ENCODE results near the gene AMZ1. TPM values are rescaled to one million over a fixed set of nuclear protein-coding genes. Genes with fewer than 3 reads are reported as not detected.

AMZ1 gene
- total and polyA plus RNA-seq, 9 donors: 0.15 to 2.6 (median 0.65) TPM; not detected in 1

DNA sequence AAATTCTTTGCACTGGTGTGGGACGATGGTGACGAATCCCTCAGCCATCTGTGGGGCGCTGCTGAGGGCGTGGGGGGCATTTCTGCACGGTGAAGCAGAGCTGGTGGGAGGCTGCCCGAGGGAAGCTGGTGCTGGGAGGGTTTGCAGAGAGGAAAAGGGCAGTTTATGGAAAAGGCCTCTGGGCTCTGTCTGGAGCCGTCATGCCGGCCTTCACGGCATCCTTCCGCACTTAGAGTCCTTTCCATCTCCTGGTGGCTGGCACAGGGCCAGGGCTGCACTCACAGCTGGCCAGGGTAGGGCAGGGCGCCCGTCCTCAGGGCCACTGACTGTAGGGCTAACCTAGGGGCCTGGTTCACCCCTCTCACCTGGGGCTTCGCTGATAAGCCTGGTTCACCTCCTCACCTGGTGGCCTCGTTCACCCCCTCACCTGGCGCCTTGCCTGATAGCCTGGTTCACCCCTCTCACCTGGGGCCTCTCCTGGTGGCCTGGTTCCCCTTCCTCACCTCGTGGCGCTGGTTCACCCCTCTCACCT is 598 bp upstream of the AMZ1 start:
- Histone ChIP-seq H3K4me3 (no peak overlapping the region), H3K9me3 (no peaks in the 10 kb centered on the region), H3K4me1 (ENCODE audit: insufficient read depth) (peaks cover 9% of the 10 kb centered on the region), H3K36me3 (no peaks in the 10 kb centered on the region), H3K27ac (no peak overlapping the region), H3K27me3 (no peaks in the 10 kb centered on the region)
- TF ChIP-seq, protein P1, sequence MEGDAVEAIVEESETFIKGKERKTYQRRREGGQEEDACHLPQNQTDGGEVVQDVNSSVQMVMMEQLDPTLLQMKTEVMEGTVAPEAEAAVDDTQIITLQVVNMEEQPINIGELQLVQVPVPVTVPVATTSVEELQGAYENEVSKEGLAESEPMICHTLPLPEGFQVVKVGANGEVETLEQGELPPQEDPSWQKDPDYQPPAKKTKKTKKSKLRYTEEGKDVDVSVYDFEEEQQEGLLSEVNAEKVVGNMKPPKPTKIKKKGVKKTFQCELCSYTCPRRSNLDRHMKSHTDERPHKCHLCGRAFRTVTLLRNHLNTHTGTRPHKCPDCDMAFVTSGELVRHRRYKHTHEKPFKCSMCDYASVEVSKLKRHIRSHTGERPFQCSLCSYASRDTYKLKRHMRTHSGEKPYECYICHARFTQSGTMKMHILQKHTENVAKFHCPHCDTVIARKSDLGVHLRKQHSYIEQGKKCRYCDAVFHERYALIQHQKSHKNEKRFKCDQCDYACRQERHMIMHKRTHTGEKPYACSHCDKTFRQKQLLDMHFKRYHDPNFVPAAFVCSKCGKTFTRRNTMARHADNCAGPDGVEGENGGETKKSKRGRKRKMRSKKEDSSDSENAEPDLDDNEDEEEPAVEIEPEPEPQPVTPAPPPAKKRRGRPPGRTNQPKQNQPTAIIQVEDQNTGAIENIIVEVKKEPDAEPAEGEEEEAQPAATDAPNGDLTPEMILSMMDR (IDR thresholded peaks at IDR 0.05): no peak
- TF ChIP-seq EP300 (IDR thresholded peaks at IDR 0.05) (no peak), POLR2A (IDR thresholded peaks at IDR 0.05) (no peak)
- no peak for DNase-seq
- intact Hi-C loops (cut with DNase I): loop anchor here in 2 of 4 donors (10.0 kb wide), 1 partner anchor 233 kb away; no protein-coding TSS in a partner anchor
- WGBS, 3 donors: 26 to 55% (median 49%) methylated on average over 17 of the region's 17 CpGs

DNA sequence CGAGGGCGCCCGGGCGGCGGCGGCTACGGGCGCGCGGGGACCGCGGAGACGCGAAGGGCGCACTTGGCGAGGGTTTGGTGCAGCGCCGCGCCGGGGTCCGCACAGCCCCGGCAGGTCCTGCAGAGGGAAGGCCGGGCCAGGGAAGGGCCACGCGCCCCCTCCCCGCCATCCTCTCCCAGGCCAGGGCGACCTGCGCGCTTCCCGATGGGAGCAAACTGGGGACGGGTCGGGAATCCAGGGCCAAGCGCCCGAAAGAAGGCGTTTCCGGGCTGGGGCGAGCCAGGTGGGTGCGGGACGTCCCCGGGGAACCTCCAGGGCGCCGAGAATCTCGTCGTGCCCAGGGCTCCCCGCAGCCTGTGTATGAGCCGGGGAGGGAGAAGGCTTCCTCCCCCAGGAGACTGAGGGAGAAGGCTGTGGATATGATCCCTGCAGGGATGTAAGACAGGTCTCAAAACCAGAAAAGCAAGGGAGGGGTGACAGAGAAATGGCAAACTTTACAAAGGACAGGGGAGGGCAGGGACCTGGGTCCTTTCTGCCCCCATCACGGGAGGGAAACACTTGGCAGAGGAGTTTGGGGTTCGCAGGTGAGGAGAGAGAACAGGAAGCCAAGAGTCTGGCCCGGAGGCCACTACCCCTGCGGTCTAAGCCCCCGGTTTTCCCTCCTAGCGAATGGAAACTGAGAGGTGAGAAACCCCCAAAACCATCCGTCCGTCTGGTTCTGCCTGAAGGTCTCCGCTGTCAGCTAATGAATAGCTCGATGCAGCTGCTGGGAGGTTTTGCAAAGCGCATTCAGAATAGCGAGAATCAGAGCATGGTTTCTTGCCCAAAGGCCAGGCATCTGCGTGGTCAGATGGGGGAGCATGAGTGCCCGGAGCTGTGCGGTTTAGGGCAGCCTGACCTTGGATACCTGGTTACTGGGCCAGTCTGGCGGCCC is 674 bp downstream of the AMZ1 start:
- no peaks in the 10 kb centered on the region for H3K9me3 ChIP-seq
- DNase-seq: no peak
- peak overlapping the region; percentile 26 for H3K4me3 ChIP-seq
- TF ChIP-seq EP300 (IDR thresholded peaks at IDR 0.05) (no peak), POLR2A (IDR thresholded peaks at IDR 0.05) (no peak)
- TF ChIP-seq, protein P1 (IDR thresholded peaks at IDR 0.05): no peak
- intact Hi-C loops (cut with DNase I): loop anchor here in 2 of 4 donors (10.0 kb wide), 1 partner anchor 234 kb away; no protein-coding TSS in a partner anchor
- H3K4me1 ChIP-seq (ENCODE audit: insufficient read depth): peaks cover 9% of the 10 kb centered on the region
- no peak overlapping the region for H3K27ac ChIP-seq
- 2 to 5% (median 2%) methylated on average over 40 to 62 of the region's 62 CpGs for WGBS, 3 donors
- no peaks in the 10 kb centered on the region for H3K36me3 ChIP-seq
- H3K27me3 ChIP-seq: no peaks in the 10 kb centered on the region

DNA sequence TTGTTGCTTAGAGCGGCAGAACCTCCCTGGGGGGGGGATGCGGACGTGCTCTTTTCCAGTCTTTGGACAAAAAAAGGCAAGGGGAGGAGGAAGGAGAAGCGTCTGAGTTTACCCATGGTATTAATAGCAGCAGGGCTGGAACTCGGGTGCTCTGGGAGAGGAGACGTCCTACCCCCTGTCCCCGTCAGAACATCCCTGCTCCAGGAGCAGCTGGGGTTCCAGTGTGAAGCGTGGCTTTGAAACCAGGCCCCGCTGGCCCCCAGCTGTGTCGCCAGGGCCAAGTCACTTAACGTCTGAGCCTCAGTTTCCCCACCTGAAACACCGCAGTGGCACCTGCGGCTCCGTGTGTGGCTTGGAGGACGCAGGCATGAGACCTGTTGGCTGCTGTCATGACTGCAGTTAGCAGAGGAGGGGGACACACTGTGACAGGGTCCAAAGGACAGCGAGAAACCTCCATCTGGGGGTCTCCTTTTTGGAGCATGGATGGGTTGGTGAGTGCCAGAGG is 1.4 kb downstream of the AMZ1 start:
- DNase-seq: no peak
- TF ChIP-seq, protein P1 (IDR thresholded peaks at IDR 0.05): no peak
- TF ChIP-seq POLR2A (IDR thresholded peaks at IDR 0.05): no peak
- no peak for TF ChIP-seq EP300 (IDR thresholded peaks at IDR 0.05)
- Histone ChIP-seq H3K27me3 (no peaks in the 10 kb centered on the region), H3K36me3 (no peaks in the 10 kb centered on the region), H3K9me3 (no peaks in the 10 kb centered on the region), H3K4me1 (ENCODE audit: insufficient read depth) (peaks cover 9% of the 10 kb centered on the region), H3K4me3 (no peak overlapping the region), H3K27ac (no peak overlapping the region)
- 44 to 53% (median 47%) methylated on average over 16 of the region's 16 CpGs for WGBS, 3 donors
- intact Hi-C loops (cut with DNase I): loop anchor here in 2 of 4 donors (10.0 kb wide), 1 partner anchor 235 kb away; no protein-coding TSS in a partner anchor

DNA sequence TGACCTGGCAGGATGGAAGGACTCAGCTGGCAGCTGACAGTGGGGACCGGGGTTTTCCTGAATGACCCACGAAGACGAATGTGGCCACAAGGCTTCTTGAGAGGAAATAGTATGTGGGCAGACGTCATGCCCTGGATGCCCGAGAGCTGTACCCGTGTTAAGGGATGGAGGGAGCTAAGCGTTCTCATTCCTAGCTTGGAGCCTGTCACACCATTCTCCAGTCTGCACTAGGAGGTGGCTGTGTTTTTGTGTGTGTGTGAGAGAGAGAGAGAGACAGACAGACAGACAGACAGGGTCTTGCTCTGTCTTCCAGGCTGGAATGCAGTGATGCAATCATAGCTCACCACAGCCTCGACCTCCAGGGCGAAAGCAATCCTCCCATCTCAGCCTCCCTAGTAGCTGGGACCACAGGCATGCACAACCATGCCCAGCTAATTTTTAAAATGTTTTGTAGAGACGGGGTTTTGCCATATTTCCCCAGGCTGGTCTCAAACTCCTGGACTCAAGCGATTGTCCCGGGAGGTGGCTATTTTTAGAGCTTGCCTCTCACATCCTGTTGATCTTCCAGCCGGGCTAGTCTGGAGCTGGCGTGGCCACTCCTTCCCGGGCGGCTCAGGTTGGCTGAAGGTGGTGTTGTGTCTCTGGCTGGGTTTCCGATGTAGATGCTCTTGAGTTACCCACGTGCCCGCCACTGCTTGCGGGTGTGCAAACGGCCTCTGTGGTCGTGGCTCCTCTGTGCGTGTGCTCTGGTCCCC is 2.1 kb downstream of the AMZ1 start:
- H3K27me3 ChIP-seq: no peaks in the 10 kb centered on the region
- no peak for DNase-seq
- no peaks in the 10 kb centered on the region for H3K9me3 ChIP-seq
- 64 to 78% (median 66%) methylated on average over 23 of the region's 23 CpGs for WGBS, 3 donors
- TF ChIP-seq, protein P1 (IDR thresholded peaks at IDR 0.05): no peak
- TF ChIP-seq POLR2A (IDR thresholded peaks at IDR 0.05): no peak
- no peak for TF ChIP-seq EP300 (IDR thresholded peaks at IDR 0.05)
- intact Hi-C loops (cut with DNase I): loop anchor here in 2 of 4 donors (10.0 kb wide), 1 partner anchor 235 kb away; no protein-coding TSS in a partner anchor
- no peaks in the 10 kb centered on the region for H3K36me3 ChIP-seq
- peaks cover 9% of the 10 kb centered on the region for H3K4me1 ChIP-seq (ENCODE audit: insufficient read depth)
- H3K4me3 ChIP-seq: no peak overlapping the region
- no peak overlapping the region for H3K27ac ChIP-seq

Data from ovary (tissue), 9 donors.